Epithelial cell of proximal tubule (primary cell): ENCODE measurements around the gene FIBIN. TPM values are rescaled to one million over a fixed set of nuclear protein-coding genes. Genes with fewer than 3 reads are reported as not detected.
"Not testable (repeated sequence)": the region's sequence is repeated elsewhere in the genome, so short reads cannot be mapped to it uniquely, and the experiment has no call there.

Source experiments
- DNase-seq: peaks from one replicate; pipeline ENCODE4 v3.0.0-alpha.2; 2011; ENCODE audit warnings: low read depth
- H3K4me3 ChIP-seq: 2 replicates; pipeline ENCODE4 v1.5.1; 2011; ENCODE audit warnings: low read depth, mild to moderate bottlenecking, low read length
- CTCF ChIP-seq: conservative IDR thresholded peaks from 2 replicates; pipeline ENCODE4 v1.5.1; 2012; ENCODE audit warnings: low read depth, mild to moderate bottlenecking, low read length
- total RNA-seq: library from RNA; depleted of rRNA; stranded (reverse); fragments of >200 nt; gene quantifications from 2 replicates; pipeline ENCODE4 v1.2.3, GENCODE V29; 2015

The FIBIN gene
- total RNA-seq, 1 donor from 2014 or later: not detected

GRCh38 chr11:26995701-26996460 is 2.0 kb downstream of the FIBIN start:
- no peak for TF ChIP-seq CTCF
- H3K4me3 ChIP-seq: peak overlapping the region; percentile 67
- DNase-seq: no peak

GRCh38 chr11:26997378-26997777 is 3.5 kb downstream of the FIBIN start:
- no peak for TF ChIP-seq CTCF
- H3K4me3 ChIP-seq: no peak overlapping the region
- DNase-seq: no peak

- DNase-seq, H3K4me3 ChIP-seq: not testable (repeated sequence)
Measured at GRCh38 chr11:27001136-27001730, 7.3 kb downstream of the FIBIN start.

- no peak overlapping the region for H3K4me3 ChIP-seq
- no peak for DNase-seq
- TF ChIP-seq CTCF: no peak
Measured at GRCh38 chr11:27002431-27002830, 8.5 kb downstream of the FIBIN start.

GRCh38 chr11:27002838-27003237 is 8.9 kb downstream of the FIBIN start:
- no peak for TF ChIP-seq CTCF
- no peak for DNase-seq
- no peak overlapping the region for H3K4me3 ChIP-seq

- H3K4me3 ChIP-seq: no peak overlapping the region
- TF ChIP-seq CTCF: no peak
- no peak for DNase-seq
Measured at GRCh38 chr11:27004103-27004502, 10.2 kb downstream of the FIBIN start.

GRCh38 chr11:27008811-27009535 is 15.1 kb downstream of the FIBIN start:
- no peak for DNase-seq
- TF ChIP-seq CTCF: no peak
- H3K4me3 ChIP-seq: no peak overlapping the region
